ENCODE results near the gene MYRIP. TPM values are rescaled to one million over a fixed set of nuclear protein-coding genes. Genes with fewer than 3 reads are reported as not detected.
"Not testable (repeated sequence)": the region's sequence is repeated elsewhere in the genome, so short reads cannot be mapped to it uniquely, and the experiment has no call there.

MYRIP gene
- total RNA-seq, 2 experiments from 2014 or later: not detected

DNA sequence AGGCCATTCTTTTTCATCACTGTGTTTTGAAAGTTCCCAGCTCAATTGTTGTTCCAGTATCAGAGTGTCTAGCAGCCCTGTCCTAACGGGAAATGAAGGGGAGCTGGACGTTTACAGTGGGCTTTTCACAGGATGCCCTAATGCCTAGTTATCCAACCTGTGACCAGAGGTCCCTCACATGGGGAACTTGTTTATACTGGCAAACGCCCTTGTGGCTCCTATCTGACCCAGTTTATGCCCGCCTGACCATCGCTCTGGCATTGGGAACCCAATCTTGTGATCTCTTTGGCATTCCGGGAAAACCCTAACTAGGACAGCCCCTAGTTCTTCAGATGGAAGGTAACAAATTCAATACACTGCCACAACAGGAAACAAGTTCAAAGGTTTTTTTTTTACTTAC lies 14.5 kb upstream of the MYRIP start:
- Mint-ChIP-seq H3K27me3 (peaks cover under 1% of the 10 kb centered on the region), H3K36me3 (ENCODE audit: low read depth) (no peaks in the 10 kb centered on the region), H3K9me3 (no peaks in the 10 kb centered on the region), H3K27ac (no peak overlapping the region), H3K4me1 (ENCODE audit: low read depth) (no peaks in the 10 kb centered on the region), H3K4me3 (no peak overlapping the region)
- DNase-seq: no peak
- POLR2A ChIA-PET: no interaction called here
- intact Hi-C loops (cut with micrococcal nuclease): no loop called here
- no peak for ATAC-seq
- TF ChIP-seq, protein P1, sequence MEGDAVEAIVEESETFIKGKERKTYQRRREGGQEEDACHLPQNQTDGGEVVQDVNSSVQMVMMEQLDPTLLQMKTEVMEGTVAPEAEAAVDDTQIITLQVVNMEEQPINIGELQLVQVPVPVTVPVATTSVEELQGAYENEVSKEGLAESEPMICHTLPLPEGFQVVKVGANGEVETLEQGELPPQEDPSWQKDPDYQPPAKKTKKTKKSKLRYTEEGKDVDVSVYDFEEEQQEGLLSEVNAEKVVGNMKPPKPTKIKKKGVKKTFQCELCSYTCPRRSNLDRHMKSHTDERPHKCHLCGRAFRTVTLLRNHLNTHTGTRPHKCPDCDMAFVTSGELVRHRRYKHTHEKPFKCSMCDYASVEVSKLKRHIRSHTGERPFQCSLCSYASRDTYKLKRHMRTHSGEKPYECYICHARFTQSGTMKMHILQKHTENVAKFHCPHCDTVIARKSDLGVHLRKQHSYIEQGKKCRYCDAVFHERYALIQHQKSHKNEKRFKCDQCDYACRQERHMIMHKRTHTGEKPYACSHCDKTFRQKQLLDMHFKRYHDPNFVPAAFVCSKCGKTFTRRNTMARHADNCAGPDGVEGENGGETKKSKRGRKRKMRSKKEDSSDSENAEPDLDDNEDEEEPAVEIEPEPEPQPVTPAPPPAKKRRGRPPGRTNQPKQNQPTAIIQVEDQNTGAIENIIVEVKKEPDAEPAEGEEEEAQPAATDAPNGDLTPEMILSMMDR (IDR thresholded peaks at IDR 0.05): no peak
- CTCF ChIA-PET: no interaction called here

DNA sequence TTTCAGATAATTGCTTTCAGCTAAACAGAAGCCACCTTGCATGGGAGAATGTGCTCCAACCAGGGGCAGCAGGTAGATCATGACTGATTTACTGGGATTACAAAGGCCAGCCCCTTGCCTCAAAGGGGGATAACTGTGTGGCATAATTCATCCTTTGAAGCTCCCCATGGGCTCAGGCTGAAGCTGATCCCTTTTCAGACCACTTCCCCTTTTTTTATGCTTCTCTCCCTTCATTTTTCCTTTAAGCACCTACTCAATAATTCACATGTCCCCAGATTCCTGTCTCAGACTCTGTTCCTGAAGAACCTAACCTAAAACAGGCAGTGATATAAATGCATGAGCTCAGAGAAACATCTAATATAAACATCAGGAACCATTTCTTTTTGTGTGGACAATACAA lies 8.2 kb upstream of the MYRIP start:
- no peak for DNase-seq
- Mint-ChIP-seq H3K27ac (no peak overlapping the region), H3K27me3 (peaks cover 5% of the 10 kb centered on the region), H3K9me3 (peaks cover 9% of the 10 kb centered on the region), H3K4me3 (no peak overlapping the region), H3K4me1 (ENCODE audit: low read depth) (no peaks in the 10 kb centered on the region), H3K36me3 (ENCODE audit: low read depth) (no peaks in the 10 kb centered on the region)
- intact Hi-C loops (cut with micrococcal nuclease): no loop called here
- TF ChIP-seq, protein P1 (IDR thresholded peaks at IDR 0.05): no peak
- no peak for ATAC-seq
- POLR2A ChIA-PET: no interaction called here
- CTCF ChIA-PET: no interaction called here

DNA sequence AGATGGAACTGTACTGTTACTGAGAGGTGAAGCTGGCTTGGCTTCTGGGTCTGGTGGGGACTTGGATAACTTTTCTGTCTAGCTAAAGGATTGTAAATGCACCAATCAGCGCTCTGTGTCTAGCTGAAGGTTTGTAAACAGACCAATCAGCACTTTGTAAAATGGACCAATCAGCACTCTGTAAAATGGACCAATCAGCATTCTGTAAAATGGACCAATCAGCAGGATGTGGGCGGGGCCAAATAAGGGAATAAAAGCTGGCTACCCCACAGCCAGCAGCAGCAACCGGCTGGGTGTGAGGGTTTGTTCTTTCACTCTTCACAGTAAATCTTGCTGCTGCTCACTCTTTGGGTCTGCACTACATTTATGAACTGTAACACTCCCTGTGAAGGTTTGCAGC lies 6.9 kb upstream of the MYRIP start:
- CTCF ChIA-PET, ATAC-seq: not testable (repeated sequence)
- peaks cover 11% of the 10 kb centered on the region for H3K27me3 Mint-ChIP-seq

DNA sequence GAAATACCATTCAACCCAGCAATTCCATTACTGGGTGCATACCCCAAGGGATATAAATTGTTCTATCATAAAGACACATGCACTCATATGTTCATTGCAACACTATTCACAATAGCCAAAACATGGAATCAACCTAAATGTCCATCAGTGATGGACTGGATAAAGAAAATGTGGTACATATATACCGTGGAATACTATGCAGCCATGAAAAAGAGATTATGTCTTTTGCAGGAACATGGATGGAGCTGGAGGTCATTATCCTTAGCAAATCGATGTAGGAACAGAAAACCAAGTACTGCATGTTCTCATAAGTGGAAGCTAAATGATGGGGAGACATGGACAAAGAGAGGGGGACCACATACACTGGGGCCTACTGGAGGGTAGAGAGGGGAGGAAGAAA lies 5.5 kb upstream of the MYRIP start:
- peaks cover 9% of the 10 kb centered on the region for H3K9me3 Mint-ChIP-seq
- H3K4me3 Mint-ChIP-seq: no peak overlapping the region
- ChIA-PET POLR2A (no interaction called here), CTCF (no interaction called here)
- peaks cover 22% of the 10 kb centered on the region for H3K27me3 Mint-ChIP-seq
- H3K27ac Mint-ChIP-seq: no peak overlapping the region
- DNase-seq (no peak), ATAC-seq (no peak)
- intact Hi-C loops (cut with micrococcal nuclease): no loop called here
- H3K36me3 Mint-ChIP-seq (ENCODE audit: low read depth): no peaks in the 10 kb centered on the region
- peaks cover 3% of the 10 kb centered on the region for H3K4me1 Mint-ChIP-seq (ENCODE audit: low read depth)
- TF ChIP-seq, protein P1 (IDR thresholded peaks at IDR 0.05): no peak

More for the DNA sequence above, 6.9 kb upstream of the MYRIP start:
- DNase-seq; intact Hi-C loops (cut with micrococcal nuclease); POLR2A ChIA-PET; H3K36me3 Mint-ChIP-seq (ENCODE audit: low read depth); H3K4me3 Mint-ChIP-seq; H3K27ac Mint-ChIP-seq; H3K9me3 Mint-ChIP-seq; H3K4me1 Mint-ChIP-seq (ENCODE audit: low read depth): not testable (repeated sequence)

DNA sequence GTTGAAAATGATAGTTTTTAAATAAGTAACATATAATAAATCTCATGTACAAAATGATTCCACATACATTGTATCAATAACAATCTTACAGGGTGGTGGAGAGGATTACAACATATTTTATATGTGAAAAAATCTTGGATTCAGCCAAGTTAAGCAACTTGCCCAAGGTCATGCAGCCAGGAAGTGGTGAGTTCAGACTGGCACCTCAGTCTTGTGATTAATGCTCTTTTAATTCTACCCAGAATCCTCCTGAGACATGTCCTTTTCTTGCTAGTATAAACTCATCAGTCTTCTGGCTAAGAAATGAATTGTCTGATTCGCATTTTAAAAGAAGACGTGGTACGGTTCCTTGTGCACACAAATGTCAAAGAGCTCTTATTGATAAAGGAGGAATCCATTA lies 4.5 kb upstream of the MYRIP start:
- TF ChIP-seq, protein P1 (IDR thresholded peaks at IDR 0.05): no peak
- no peak for ATAC-seq
- CTCF ChIA-PET: no interaction called here
- Mint-ChIP-seq H3K9me3 (peaks cover 9% of the 10 kb centered on the region), H3K27me3 (peaks cover 25% of the 10 kb centered on the region), H3K36me3 (ENCODE audit: low read depth) (no peaks in the 10 kb centered on the region), H3K27ac (no peak overlapping the region), H3K4me1 (ENCODE audit: low read depth) (peaks cover 5% of the 10 kb centered on the region), H3K4me3 (no peak overlapping the region)
- intact Hi-C loops (cut with micrococcal nuclease): no loop called here
- POLR2A ChIA-PET: no interaction called here
- no peak for DNase-seq

DNA sequence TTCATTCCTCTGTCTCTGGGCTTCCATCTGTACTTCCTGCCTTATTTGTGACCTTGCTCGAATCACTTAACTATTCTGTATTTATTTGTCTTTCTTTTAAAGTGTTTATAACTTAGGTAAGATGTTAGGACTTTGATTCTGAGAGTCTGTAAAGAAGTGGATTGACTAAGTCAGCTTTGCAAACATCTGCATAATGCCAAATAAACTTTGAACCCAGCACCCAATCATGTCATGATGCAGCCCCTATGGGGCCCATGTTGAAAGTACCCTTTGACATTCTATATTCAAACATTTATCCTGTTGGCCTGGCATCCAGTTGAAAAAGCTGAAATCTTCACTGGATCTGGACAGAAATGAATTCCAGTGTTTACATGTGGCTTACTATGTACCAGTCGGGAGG lies 3.8 kb upstream of the MYRIP start:
- Mint-ChIP-seq H3K4me3 (no peak overlapping the region), H3K27me3 (peaks cover 32% of the 10 kb centered on the region), H3K36me3 (ENCODE audit: low read depth) (no peaks in the 10 kb centered on the region), H3K27ac (no peak overlapping the region), H3K4me1 (ENCODE audit: low read depth) (peaks cover 12% of the 10 kb centered on the region), H3K9me3 (peaks cover 9% of the 10 kb centered on the region)
- DNase-seq (no peak), ATAC-seq (no peak)
- ChIA-PET CTCF (no interaction called here), POLR2A (no interaction called here)
- TF ChIP-seq, protein P1 (IDR thresholded peaks at IDR 0.05): no peak
- intact Hi-C loops (cut with micrococcal nuclease): no loop called here

Measured in activated CD8-positive, alpha-beta T cell treated with anti-CD3 and anti-CD28 coated beads for 36 hours (primary cell).